Measurements from ENCODE around the gene HLA-DMA.
A peak's percentile ranks its signal among the peaks of the same experiment; 100 is the strongest.

Gene HLA-DMA

GRCh38 chr6:32963866-32964265 is 11.0 kb upstream of the HLA-DMA start:
- CTCF ChIA-PET, result interaction anchor here (1.1 to 3.9 kb wide), 9 partner anchors 9 to 103 kb away, joined by 3 to 59 read pairs (median 6); partner anchors contain the start of gene HLA-DMA
- no peak for DNase-seq (ENCODE audit: low read depth, low spot score)
- no peak overlapping the region for H3K4me3 ChIP-seq (ENCODE audit: low read depth, low read length)
- no peak for TF ChIP-seq CTCF (IDR thresholded peaks at IDR 0.05; ENCODE audit: insufficient read depth, low read length, missing control alignments)
- POLR2A ChIA-PET, result interaction anchor here (2.0 kb wide), 1 partner anchor 8 kb away, joined by 8 read pairs; no protein-coding TSS in a partner anchor

GRCh38 chr6:32962213-32962826 is 9.4 kb upstream of the HLA-DMA start:
- CTCF ChIA-PET, result interaction anchor here (0.6 to 3.9 kb wide), 7 partner anchors 9 to 94 kb away, joined by 3 to 59 read pairs (median 7); partner anchors contain the start of gene HLA-DMA
- no peak overlapping the region for H3K4me3 ChIP-seq (ENCODE audit: low read depth, low read length)
- POLR2A ChIA-PET, result interaction anchor here (0.6 to 2.0 kb wide), 2 partner anchors 9 to 17 kb away, joined by 3 to 8 read pairs; no protein-coding TSS in a partner anchor
- no peak for TF ChIP-seq CTCF (IDR thresholded peaks at IDR 0.05; ENCODE audit: insufficient read depth, low read length, missing control alignments)
- DNase-seq (ENCODE audit: low read depth, low spot score), result no peak

GRCh38 chr6:32960563-32960962 is 7.7 kb upstream of the HLA-DMA start:
- no peak overlapping the region for H3K4me3 ChIP-seq (ENCODE audit: low read depth, low read length)
- POLR2A ChIA-PET, result no interaction called here
- CTCF ChIA-PET, result interaction anchor here (0.7 to 1.4 kb wide), 3 partner anchors 27 to 78 kb away, joined by 3 to 4 read pairs (median 3); no protein-coding TSS in a partner anchor
- no peak for TF ChIP-seq CTCF (IDR thresholded peaks at IDR 0.05; ENCODE audit: insufficient read depth, low read length, missing control alignments)
- DNase-seq (ENCODE audit: low read depth, low spot score), result no peak

- ChIA-PET CTCF (interaction anchor here (1.2 to 9.5 kb wide), 5 partner anchors 8 to 72 kb away, joined by 7 to 182 read pairs (median 81); partner anchors contain the start of gene BRD2), POLR2A (interaction anchor here (4.2 kb wide), 1 partner anchor 16 kb away, joined by 58 read pairs; no protein-coding TSS in a partner anchor)
- H3K4me3 ChIP-seq (ENCODE audit: low read depth, low read length), result no peak overlapping the region
- DNase-seq (ENCODE audit: low read depth, low spot score), result no peak
- no peak for TF ChIP-seq CTCF (IDR thresholded peaks at IDR 0.05; ENCODE audit: insufficient read depth, low read length, missing control alignments)
These were observed 3.3 kb upstream of the HLA-DMA start for GRCh38 chr6:32956176-32956575.

GRCh38 chr6:32954986-32955802 is 2.3 kb upstream of the HLA-DMA start:
- DNase-seq (ENCODE audit: low read depth, low spot score), result no peak
- POLR2A ChIA-PET, result interaction anchor here (0.6 to 4.2 kb wide), 3 partner anchors 17 to 296 kb away, joined by 3 to 58 read pairs (median 4); no protein-coding TSS in a partner anchor
- CTCF ChIA-PET, result interaction anchor here (1.1 to 9.5 kb wide), 18 partner anchors 9 to 117 kb away, joined by 3 to 182 read pairs (median 14); partner anchors contain the start of genes BRD2, HLA-DMB and TAP2
- no peak overlapping the region for H3K4me3 ChIP-seq (ENCODE audit: low read depth, low read length)
- peak; percentile 14 for TF ChIP-seq CTCF (IDR thresholded peaks at IDR 0.05; ENCODE audit: insufficient read depth, low read length, missing control alignments)
